DOHH2 (cell line): Measurements from ENCODE around the gene RPH3AL.

ENCODE experiments used
- H3F3A ChIP-seq: fragments of 200-600 bp; sonication (generic), shearing (Covaris generic); 2 replicates; pipeline ENCODE4 v1.6.0; 2016; ENCODE audit warnings: antibody characterized with exemption, mild to moderate bottlenecking; ENCODE audit not compliant: control insufficient read depth, insufficient read depth
- H3K27ac ChIP-seq: fragments of 200-600 bp; sonication (generic); 2 replicates; pipeline ENCODE4 v1.5.1; 2014; ENCODE audit warnings: low read depth, mild to moderate bottlenecking, low read length, moderate library complexity
- H3K27me3 ChIP-seq: fragments of 200-600 bp; sonication (generic); 2 replicates; pipeline ENCODE4 v1.6.1; 2014; ENCODE audit warnings: mild to moderate bottlenecking, low read length, mixed read lengths; ENCODE audit not compliant: control insufficient read depth
- H3K36me3 ChIP-seq: fragments of 200-600 bp; sonication (generic); 2 replicates; pipeline ENCODE4 v1.6.1; 2014; ENCODE audit warnings: mild to moderate bottlenecking, low read length, moderate library complexity, mixed read lengths; ENCODE audit not compliant: control insufficient read depth
- H3K4me1 ChIP-seq: fragments of 200-600 bp; sonication (generic); 2 replicates; pipeline ENCODE4 v1.6.1; 2014; ENCODE audit warnings: mild to moderate bottlenecking, low read length, mixed read lengths; ENCODE audit not compliant: control insufficient read depth
- H3K4me2 ChIP-seq: fragments of 200-600 bp; sonication (generic); 2 replicates; pipeline ENCODE4 v1.6.0; 2014; ENCODE audit warnings: mild to moderate bottlenecking, low read length, moderate library complexity
- H3K4me3 ChIP-seq: fragments of 200-600 bp; sonication (generic); 2 replicates; pipeline ENCODE4 v1.5.1; 2014; ENCODE audit warnings: mild to moderate bottlenecking, low read length, mixed read lengths
- H3K79me2 ChIP-seq: fragments of 200-600 bp; sonication (generic); 2 replicates; pipeline ENCODE4 v1.6.1; 2014; ENCODE audit warnings: mild to moderate bottlenecking, low read length, mixed read lengths; ENCODE audit not compliant: control insufficient read depth
- H3K9me2 ChIP-seq: fragments of 200-600 bp; sonication (generic); replicated peaks from 2 replicates; pipeline ENCODE4 v1.6.1; 2014; ENCODE audit warnings: mild to moderate bottlenecking, low read length, mixed read lengths; ENCODE audit not compliant: control insufficient read depth
- H3K9me3 ChIP-seq: fragments of 200-600 bp; sonication (generic); 2 replicates; pipeline ENCODE4 v1.6.1; 2014; ENCODE audit warnings: antibody characterized with exemption, low read length, mixed read lengths; ENCODE audit not compliant: control insufficient read depth, insufficient read depth
- H4K20me1 ChIP-seq: fragments of 200-600 bp; sonication (generic); 2 replicates; pipeline ENCODE4 v1.6.0; 2014; ENCODE audit warnings: low read depth, mild to moderate bottlenecking, antibody characterized with exemption, low read length, moderate library complexity; ENCODE audit not compliant: control insufficient read depth, insufficient read depth
- EZH2phosphoT487 ChIP-seq: fragments of 200-600 bp; sonication (generic); IDR thresholded peaks from 2 replicates; pipeline ENCODE4 v1.6.1; 2017; ENCODE audit warnings: borderline replicate concordance, mild to moderate bottlenecking, antibody characterized with exemption, low read length, moderate library complexity, mixed read lengths
- TF ChIP-seq, protein P1 (sequence below): fragments of 200-600 bp; sonication (generic); IDR thresholded peaks from one replicate; pipeline ENCODE4 v1.5.1; 2014; ENCODE audit warnings: antibody characterized with exemption, mild to moderate bottlenecking, low read depth, low read length; ENCODE audit not compliant: poor library complexity, severe bottlenecking

Gene RPH3AL

DNA sequence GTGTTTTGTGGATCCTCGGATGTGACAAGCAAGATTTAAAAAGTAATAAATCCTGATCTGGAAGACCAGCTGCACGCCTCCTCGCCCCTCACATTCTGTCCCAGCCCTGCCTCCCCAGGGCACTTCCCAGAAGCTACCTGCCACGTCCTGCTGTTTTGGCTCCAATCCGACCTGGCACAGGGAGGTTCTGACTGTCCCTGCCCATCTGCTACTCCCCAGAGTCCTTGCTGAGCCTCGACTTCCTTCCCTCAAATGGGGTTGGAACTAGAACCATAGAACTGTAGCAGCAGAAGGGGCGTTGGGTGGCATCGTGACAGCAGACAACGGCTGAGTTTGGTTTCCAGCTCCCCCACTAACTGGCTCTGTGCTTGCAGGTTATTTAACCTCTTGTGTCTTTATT, 71.7 kb downstream of the RPH3AL start:
- no peak overlapping the region for H3K27ac ChIP-seq
- H3K9me2 ChIP-seq = no peaks in the 10 kb centered on the region
- no peaks in the 10 kb centered on the region for H3K36me3 ChIP-seq
- no peaks in the 10 kb centered on the region for H4K20me1 ChIP-seq
- H3K79me2 ChIP-seq = no peaks in the 10 kb centered on the region
- no peak overlapping the region for H3K4me2 ChIP-seq
- no peak overlapping the region for H3K4me3 ChIP-seq
- TF ChIP-seq EZH2phosphoT487 = no peak
- TF ChIP-seq, protein P1, sequence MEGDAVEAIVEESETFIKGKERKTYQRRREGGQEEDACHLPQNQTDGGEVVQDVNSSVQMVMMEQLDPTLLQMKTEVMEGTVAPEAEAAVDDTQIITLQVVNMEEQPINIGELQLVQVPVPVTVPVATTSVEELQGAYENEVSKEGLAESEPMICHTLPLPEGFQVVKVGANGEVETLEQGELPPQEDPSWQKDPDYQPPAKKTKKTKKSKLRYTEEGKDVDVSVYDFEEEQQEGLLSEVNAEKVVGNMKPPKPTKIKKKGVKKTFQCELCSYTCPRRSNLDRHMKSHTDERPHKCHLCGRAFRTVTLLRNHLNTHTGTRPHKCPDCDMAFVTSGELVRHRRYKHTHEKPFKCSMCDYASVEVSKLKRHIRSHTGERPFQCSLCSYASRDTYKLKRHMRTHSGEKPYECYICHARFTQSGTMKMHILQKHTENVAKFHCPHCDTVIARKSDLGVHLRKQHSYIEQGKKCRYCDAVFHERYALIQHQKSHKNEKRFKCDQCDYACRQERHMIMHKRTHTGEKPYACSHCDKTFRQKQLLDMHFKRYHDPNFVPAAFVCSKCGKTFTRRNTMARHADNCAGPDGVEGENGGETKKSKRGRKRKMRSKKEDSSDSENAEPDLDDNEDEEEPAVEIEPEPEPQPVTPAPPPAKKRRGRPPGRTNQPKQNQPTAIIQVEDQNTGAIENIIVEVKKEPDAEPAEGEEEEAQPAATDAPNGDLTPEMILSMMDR = no peak
- no peaks in the 10 kb centered on the region for H3K4me1 ChIP-seq
- no peaks in the 10 kb centered on the region for H3K27me3 ChIP-seq
- no peaks in the 10 kb centered on the region for H3K9me3 ChIP-seq
- no peaks in the 10 kb centered on the region for H3F3A ChIP-seq

DNA sequence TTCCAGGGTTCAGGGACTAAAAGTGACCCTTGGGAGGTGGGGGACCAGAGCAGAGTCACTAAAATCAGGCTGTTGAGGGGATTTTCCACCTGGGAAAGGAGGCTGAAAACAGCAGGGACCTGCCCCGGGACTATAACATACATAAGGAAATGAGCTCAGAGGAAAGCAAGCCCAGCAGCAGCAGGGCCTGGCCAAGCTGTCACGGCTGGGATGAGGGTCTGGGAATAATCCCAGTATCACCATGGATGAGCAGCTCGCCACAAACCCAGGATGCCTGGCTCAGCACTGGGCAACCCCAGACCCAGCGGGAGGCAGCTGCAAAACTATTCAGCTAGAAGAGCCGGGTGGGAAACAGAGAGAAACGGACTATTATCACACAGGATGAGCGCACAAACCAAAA, 72.4 kb downstream of the RPH3AL start:
- Histone ChIP-seq H3K79me2 (no peaks in the 10 kb centered on the region), H3K27ac (no peak overlapping the region), H3K4me3 (no peak overlapping the region), H3K27me3 (no peaks in the 10 kb centered on the region), H4K20me1 (no peaks in the 10 kb centered on the region), H3K9me3 (no peaks in the 10 kb centered on the region), H3K36me3 (no peaks in the 10 kb centered on the region), H3K4me1 (no peaks in the 10 kb centered on the region), H3K9me2 (no peaks in the 10 kb centered on the region), H3F3A (no peaks in the 10 kb centered on the region), H3K4me2 (no peak overlapping the region)
- TF ChIP-seq, protein P1 = no peak
- TF ChIP-seq EZH2phosphoT487 = no peak

DNA sequence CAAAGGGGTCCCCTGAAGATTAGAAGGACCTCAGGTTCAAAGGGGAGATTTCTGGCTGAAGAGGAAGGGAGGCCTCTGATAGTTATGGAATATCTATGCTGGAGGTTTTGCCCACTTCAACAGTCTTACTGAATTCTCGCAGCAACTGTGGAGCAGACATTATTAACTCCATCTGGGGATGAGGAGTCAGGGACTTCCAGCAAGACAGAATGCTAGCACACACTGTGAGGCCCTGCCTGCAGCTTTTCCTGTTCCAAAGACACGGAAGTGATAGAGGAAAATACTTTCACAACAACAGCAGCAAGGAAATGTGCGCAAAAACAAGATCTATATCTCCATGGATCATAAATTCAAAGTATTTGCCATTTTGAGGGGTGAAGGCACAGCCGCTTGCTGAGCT, 72.8 kb downstream of the RPH3AL start:
- no peak for TF ChIP-seq EZH2phosphoT487
- TF ChIP-seq, protein P1 = no peak
- no peaks in the 10 kb centered on the region for H3K27me3 ChIP-seq
- H3K4me2 ChIP-seq = no peak overlapping the region
- H3F3A ChIP-seq = no peaks in the 10 kb centered on the region
- H3K4me1 ChIP-seq = no peaks in the 10 kb centered on the region
- no peaks in the 10 kb centered on the region for H4K20me1 ChIP-seq
- no peaks in the 10 kb centered on the region for H3K79me2 ChIP-seq
- no peaks in the 10 kb centered on the region for H3K9me2 ChIP-seq
- no peak overlapping the region for H3K4me3 ChIP-seq
- no peaks in the 10 kb centered on the region for H3K36me3 ChIP-seq
- no peak overlapping the region for H3K27ac ChIP-seq
- H3K9me3 ChIP-seq = no peaks in the 10 kb centered on the region

DNA sequence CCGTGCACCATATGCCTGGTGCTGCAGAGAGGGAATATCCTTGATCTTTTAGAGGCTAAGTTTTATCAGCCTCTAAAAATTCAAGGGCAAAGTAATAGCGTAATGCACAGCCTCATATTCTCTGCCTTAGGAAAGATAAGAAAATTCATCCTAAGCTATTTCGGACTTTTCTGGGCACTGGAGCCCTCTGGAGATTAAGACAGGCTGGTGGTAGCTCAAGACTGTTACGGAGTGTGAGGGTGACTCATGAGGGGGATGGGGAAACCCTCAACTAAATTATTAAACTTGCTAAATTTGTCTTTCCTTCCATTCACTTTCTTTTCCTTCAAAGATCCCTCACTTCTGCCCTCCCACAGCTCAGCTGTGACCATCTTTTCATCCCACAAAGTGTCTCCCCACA, 73.3 kb downstream of the RPH3AL start:
- Histone ChIP-seq H3F3A (no peaks in the 10 kb centered on the region), H3K9me3 (no peaks in the 10 kb centered on the region), H3K9me2 (no peaks in the 10 kb centered on the region), H3K4me3 (no peak overlapping the region), H3K27ac (no peak overlapping the region), H3K36me3 (no peaks in the 10 kb centered on the region), H3K4me2 (no peak overlapping the region), H3K27me3 (no peaks in the 10 kb centered on the region), H3K4me1 (no peaks in the 10 kb centered on the region), H4K20me1 (no peaks in the 10 kb centered on the region), H3K79me2 (no peaks in the 10 kb centered on the region)
- TF ChIP-seq EZH2phosphoT487 = no peak
- TF ChIP-seq, protein P1 = no peak
